HepG2 (cell line): ENCODE results near the gene HSP90AA1.
"Not testable (repeated sequence)": the region's sequence is repeated elsewhere in the genome, so short reads cannot be mapped to it uniquely, and the experiment has no call there.

Experiments
- GTF3A ChIP-seq: sonication (generic); formaldehyde crosslinking; conservative IDR thresholded peaks from 2 replicates; pipeline ENCODE4 v1.4.0; 2020; ENCODE audit warnings: mild to moderate bottlenecking, missing genetic modification reagents
- KDM1A ChIP-seq: IDR thresholded peaks from 2 replicates; pipeline ENCODE4 v1.6.1; 2016; ENCODE audit warnings: missing compliant biosample characterization
- SOX13 ChIP-seq, 3 experiments: fragments of 450-650 bp in 1 of 3; sonication (generic) in 1 of 3; formaldehyde crosslinking in 1 of 3; IDR thresholded peaks in 2 of 3; conservative IDR thresholded peaks in 1 of 3; 2 replicates each; pipeline versions ENCODE4 v1.5.0 to v1.6.1; 2016 to 2020; ENCODE audit warnings: antibody characterized with exemption in 1 of 3, mild to moderate bottlenecking in 1 of 3, missing compliant biosample characterization in 1 of 3, missing genetic modification reagents in 1 of 3, moderate library complexity in 1 of 3
- ZC3H13 ChIP-seq: sonication (generic); formaldehyde crosslinking; IDR thresholded peaks from 2 replicates; pipeline ENCODE4 v1.8.1; 2023; ENCODE audit warnings: mild to moderate bottlenecking, missing genetic modification reagents, moderate library complexity
- ZFP37 ChIP-seq: sonication (generic); formaldehyde crosslinking; IDR thresholded peaks from 2 replicates; pipeline ENCODE4 v1.4.0; 2020; ENCODE audit warnings: missing genetic modification reagents, borderline replicate concordance
- ZNF121 ChIP-seq: sonication (generic); formaldehyde crosslinking; IDR thresholded peaks from 2 replicates; pipeline ENCODE4 v1.5.0; 2020; ENCODE audit warnings: mild to moderate bottlenecking, missing genetic modification reagents
- ZNF317 ChIP-seq: sonication (generic); formaldehyde crosslinking; IDR thresholded peaks from 2 replicates; pipeline ENCODE4 v1.5.0; 2020; ENCODE audit warnings: mild to moderate bottlenecking, missing genetic modification reagents
- TF ChIP-seq, protein P1 (sequence below): sonication (generic); formaldehyde crosslinking; IDR thresholded peaks from 2 replicates; pipeline ENCODE4 v1.5.0; 2020; ENCODE audit warnings: mild to moderate bottlenecking, missing genetic modification reagents, moderate library complexity
- TF ChIP-seq, protein P2 (sequence below), 2 experiments: IDR thresholded peaks; 2 replicates each; pipeline ENCODE4 v1.6.1; 2011 to 2012; ENCODE audit warnings: low read length in 2 of 2, borderline replicate concordance in 1 of 2, low read depth in 1 of 2, mild to moderate bottlenecking in 1 of 2, moderate library complexity in 1 of 2
- TF ChIP-seq, protein P3 (sequence below): sonication (generic); formaldehyde crosslinking; conservative IDR thresholded peaks from 2 replicates; pipeline ENCODE4 v1.4.0; 2020; ENCODE audit warnings: missing genetic modification reagents

DNA sequence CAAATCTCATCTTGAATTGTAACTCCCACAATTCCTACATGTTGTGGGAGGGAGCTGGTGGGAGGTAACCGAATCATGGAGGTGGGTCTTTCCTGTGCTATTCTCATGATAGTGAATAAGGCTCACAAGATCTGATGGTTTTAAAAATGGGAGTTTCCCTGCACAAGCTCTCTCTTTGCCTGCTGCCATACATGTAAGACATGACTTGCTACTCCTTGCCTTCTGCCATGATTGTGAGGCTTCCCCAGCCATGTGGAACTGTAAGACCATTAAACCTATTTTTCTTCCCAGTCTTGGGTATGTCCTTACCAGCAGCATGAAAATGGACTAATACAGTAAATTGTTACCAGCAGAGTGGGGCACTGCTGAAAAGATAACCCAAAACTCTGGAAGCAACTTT is 22.5 kb upstream of the HSP90AA1 start:
- TF ChIP-seq GTF3A (CRISPR knock-in tag); ZNF121 (CRISPR knock-in tag); SOX13 (IDR thresholded peaks at IDR 0.05); SOX13 (CRISPR knock-in tag; conservative IDR thresholded peaks at IDR 0.05 in 1 of 2, IDR thresholded peaks at IDR 0.05 in 1 of 2); ZNF317 (CRISPR knock-in tag); ZFP37; KDM1A (CRISPR knock-in tag); ZC3H13 (CRISPR knock-in tag): not testable (repeated sequence)
- TF ChIP-seq, protein P1, sequence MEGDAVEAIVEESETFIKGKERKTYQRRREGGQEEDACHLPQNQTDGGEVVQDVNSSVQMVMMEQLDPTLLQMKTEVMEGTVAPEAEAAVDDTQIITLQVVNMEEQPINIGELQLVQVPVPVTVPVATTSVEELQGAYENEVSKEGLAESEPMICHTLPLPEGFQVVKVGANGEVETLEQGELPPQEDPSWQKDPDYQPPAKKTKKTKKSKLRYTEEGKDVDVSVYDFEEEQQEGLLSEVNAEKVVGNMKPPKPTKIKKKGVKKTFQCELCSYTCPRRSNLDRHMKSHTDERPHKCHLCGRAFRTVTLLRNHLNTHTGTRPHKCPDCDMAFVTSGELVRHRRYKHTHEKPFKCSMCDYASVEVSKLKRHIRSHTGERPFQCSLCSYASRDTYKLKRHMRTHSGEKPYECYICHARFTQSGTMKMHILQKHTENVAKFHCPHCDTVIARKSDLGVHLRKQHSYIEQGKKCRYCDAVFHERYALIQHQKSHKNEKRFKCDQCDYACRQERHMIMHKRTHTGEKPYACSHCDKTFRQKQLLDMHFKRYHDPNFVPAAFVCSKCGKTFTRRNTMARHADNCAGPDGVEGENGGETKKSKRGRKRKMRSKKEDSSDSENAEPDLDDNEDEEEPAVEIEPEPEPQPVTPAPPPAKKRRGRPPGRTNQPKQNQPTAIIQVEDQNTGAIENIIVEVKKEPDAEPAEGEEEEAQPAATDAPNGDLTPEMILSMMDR (CRISPR knock-in tag), result not testable (repeated sequence)
- TF ChIP-seq, protein P2, sequence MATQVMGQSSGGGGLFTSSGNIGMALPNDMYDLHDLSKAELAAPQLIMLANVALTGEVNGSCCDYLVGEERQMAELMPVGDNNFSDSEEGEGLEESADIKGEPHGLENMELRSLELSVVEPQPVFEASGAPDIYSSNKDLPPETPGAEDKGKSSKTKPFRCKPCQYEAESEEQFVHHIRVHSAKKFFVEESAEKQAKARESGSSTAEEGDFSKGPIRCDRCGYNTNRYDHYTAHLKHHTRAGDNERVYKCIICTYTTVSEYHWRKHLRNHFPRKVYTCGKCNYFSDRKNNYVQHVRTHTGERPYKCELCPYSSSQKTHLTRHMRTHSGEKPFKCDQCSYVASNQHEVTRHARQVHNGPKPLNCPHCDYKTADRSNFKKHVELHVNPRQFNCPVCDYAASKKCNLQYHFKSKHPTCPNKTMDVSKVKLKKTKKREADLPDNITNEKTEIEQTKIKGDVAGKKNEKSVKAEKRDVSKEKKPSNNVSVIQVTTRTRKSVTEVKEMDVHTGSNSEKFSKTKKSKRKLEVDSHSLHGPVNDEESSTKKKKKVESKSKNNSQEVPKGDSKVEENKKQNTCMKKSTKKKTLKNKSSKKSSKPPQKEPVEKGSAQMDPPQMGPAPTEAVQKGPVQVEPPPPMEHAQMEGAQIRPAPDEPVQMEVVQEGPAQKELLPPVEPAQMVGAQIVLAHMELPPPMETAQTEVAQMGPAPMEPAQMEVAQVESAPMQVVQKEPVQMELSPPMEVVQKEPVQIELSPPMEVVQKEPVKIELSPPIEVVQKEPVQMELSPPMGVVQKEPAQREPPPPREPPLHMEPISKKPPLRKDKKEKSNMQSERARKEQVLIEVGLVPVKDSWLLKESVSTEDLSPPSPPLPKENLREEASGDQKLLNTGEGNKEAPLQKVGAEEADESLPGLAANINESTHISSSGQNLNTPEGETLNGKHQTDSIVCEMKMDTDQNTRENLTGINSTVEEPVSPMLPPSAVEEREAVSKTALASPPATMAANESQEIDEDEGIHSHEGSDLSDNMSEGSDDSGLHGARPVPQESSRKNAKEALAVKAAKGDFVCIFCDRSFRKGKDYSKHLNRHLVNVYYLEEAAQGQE (IDR thresholded peaks at IDR 0.05; ENCODE audit: borderline replicate concordance in 1 of 2, low read depth in 1 of 2, low read length in 2 of 2), result not testable (repeated sequence)
- TF ChIP-seq, protein P3, sequence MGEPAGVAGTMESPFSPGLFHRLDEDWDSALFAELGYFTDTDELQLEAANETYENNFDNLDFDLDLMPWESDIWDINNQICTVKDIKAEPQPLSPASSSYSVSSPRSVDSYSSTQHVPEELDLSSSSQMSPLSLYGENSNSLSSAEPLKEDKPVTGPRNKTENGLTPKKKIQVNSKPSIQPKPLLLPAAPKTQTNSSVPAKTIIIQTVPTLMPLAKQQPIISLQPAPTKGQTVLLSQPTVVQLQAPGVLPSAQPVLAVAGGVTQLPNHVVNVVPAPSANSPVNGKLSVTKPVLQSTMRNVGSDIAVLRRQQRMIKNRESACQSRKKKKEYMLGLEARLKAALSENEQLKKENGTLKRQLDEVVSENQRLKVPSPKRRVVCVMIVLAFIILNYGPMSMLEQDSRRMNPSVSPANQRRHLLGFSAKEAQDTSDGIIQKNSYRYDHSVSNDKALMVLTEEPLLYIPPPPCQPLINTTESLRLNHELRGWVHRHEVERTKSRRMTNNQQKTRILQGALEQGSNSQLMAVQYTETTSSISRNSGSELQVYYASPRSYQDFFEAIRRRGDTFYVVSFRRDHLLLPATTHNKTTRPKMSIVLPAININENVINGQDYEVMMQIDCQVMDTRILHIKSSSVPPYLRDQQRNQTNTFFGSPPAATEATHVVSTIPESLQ, result not testable (repeated sequence)
